DOHH2 (cell line): Measurements from ENCODE around the gene RGS1.

ENCODE experiments used
- H3F3A ChIP-seq: fragments of 200-600 bp; sonication (generic), shearing (Covaris generic); 2 replicates; pipeline ENCODE4 v1.6.0; 2016; ENCODE audit warnings: antibody characterized with exemption, mild to moderate bottlenecking; ENCODE audit not compliant: control insufficient read depth, insufficient read depth
- H3K27ac ChIP-seq: fragments of 200-600 bp; sonication (generic); 2 replicates; pipeline ENCODE4 v1.5.1; 2014; ENCODE audit warnings: low read depth, mild to moderate bottlenecking, low read length, moderate library complexity
- H3K27me3 ChIP-seq: fragments of 200-600 bp; sonication (generic); 2 replicates; pipeline ENCODE4 v1.6.1; 2014; ENCODE audit warnings: mild to moderate bottlenecking, low read length, mixed read lengths; ENCODE audit not compliant: control insufficient read depth
- H3K36me3 ChIP-seq: fragments of 200-600 bp; sonication (generic); 2 replicates; pipeline ENCODE4 v1.6.1; 2014; ENCODE audit warnings: mild to moderate bottlenecking, low read length, moderate library complexity, mixed read lengths; ENCODE audit not compliant: control insufficient read depth
- H3K4me1 ChIP-seq: fragments of 200-600 bp; sonication (generic); 2 replicates; pipeline ENCODE4 v1.6.1; 2014; ENCODE audit warnings: mild to moderate bottlenecking, low read length, mixed read lengths; ENCODE audit not compliant: control insufficient read depth
- H3K4me2 ChIP-seq: fragments of 200-600 bp; sonication (generic); 2 replicates; pipeline ENCODE4 v1.6.0; 2014; ENCODE audit warnings: mild to moderate bottlenecking, low read length, moderate library complexity
- H3K4me3 ChIP-seq: fragments of 200-600 bp; sonication (generic); 2 replicates; pipeline ENCODE4 v1.5.1; 2014; ENCODE audit warnings: mild to moderate bottlenecking, low read length, mixed read lengths
- H3K79me2 ChIP-seq: fragments of 200-600 bp; sonication (generic); 2 replicates; pipeline ENCODE4 v1.6.1; 2014; ENCODE audit warnings: mild to moderate bottlenecking, low read length, mixed read lengths; ENCODE audit not compliant: control insufficient read depth
- H3K9me2 ChIP-seq: fragments of 200-600 bp; sonication (generic); replicated peaks from 2 replicates; pipeline ENCODE4 v1.6.1; 2014; ENCODE audit warnings: mild to moderate bottlenecking, low read length, mixed read lengths; ENCODE audit not compliant: control insufficient read depth
- H3K9me3 ChIP-seq: fragments of 200-600 bp; sonication (generic); 2 replicates; pipeline ENCODE4 v1.6.1; 2014; ENCODE audit warnings: antibody characterized with exemption, low read length, mixed read lengths; ENCODE audit not compliant: control insufficient read depth, insufficient read depth
- H4K20me1 ChIP-seq: fragments of 200-600 bp; sonication (generic); 2 replicates; pipeline ENCODE4 v1.6.0; 2014; ENCODE audit warnings: low read depth, mild to moderate bottlenecking, antibody characterized with exemption, low read length, moderate library complexity; ENCODE audit not compliant: control insufficient read depth, insufficient read depth
- EZH2phosphoT487 ChIP-seq: fragments of 200-600 bp; sonication (generic); IDR thresholded peaks from 2 replicates; pipeline ENCODE4 v1.6.1; 2017; ENCODE audit warnings: borderline replicate concordance, mild to moderate bottlenecking, antibody characterized with exemption, low read length, moderate library complexity, mixed read lengths
- TF ChIP-seq, protein P1 (sequence below): fragments of 200-600 bp; sonication (generic); IDR thresholded peaks from one replicate; pipeline ENCODE4 v1.5.1; 2014; ENCODE audit warnings: antibody characterized with exemption, mild to moderate bottlenecking, low read depth, low read length; ENCODE audit not compliant: poor library complexity, severe bottlenecking

Gene RGS1

DNA sequence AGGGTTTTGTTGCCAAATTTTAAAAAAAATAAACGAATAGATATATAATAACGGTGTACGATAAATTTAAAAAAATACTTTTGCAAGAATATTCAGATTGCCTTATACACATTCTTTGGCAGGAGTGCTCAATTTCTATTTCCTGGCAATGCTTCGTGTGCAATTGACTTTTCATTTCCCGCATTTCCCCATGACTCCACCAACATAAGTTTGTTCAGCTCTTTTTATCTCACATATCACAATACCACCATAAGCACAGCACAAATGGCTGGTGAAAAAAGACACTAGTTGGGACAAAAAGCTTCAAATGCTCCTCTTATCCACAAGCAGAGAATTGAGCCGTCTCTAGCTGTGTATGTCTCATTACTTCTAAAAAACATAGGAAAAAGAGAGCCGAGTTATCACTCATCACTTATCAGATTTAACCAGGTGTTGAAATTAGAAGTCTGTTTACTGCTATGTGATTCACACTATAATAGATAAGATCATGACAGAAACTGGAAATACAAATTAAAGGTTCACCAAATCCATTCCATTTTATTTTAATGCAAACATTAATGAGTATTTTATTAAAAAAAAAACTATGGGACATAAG lies 28.9 kb upstream of the RGS1 start:
- H3K27ac ChIP-seq = no peak overlapping the region
- no peaks in the 10 kb centered on the region for H3K27me3 ChIP-seq
- H3K4me2 ChIP-seq = no peak overlapping the region
- H3K4me3 ChIP-seq = no peak overlapping the region
- H4K20me1 ChIP-seq = no peaks in the 10 kb centered on the region
- no peaks in the 10 kb centered on the region for H3K36me3 ChIP-seq
- peaks cover 31% of the 10 kb centered on the region for H3K4me1 ChIP-seq
- no peaks in the 10 kb centered on the region; the same call in 1 of the 2 replicates for H3F3A ChIP-seq
- TF ChIP-seq, protein P1, sequence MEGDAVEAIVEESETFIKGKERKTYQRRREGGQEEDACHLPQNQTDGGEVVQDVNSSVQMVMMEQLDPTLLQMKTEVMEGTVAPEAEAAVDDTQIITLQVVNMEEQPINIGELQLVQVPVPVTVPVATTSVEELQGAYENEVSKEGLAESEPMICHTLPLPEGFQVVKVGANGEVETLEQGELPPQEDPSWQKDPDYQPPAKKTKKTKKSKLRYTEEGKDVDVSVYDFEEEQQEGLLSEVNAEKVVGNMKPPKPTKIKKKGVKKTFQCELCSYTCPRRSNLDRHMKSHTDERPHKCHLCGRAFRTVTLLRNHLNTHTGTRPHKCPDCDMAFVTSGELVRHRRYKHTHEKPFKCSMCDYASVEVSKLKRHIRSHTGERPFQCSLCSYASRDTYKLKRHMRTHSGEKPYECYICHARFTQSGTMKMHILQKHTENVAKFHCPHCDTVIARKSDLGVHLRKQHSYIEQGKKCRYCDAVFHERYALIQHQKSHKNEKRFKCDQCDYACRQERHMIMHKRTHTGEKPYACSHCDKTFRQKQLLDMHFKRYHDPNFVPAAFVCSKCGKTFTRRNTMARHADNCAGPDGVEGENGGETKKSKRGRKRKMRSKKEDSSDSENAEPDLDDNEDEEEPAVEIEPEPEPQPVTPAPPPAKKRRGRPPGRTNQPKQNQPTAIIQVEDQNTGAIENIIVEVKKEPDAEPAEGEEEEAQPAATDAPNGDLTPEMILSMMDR = no peak
- TF ChIP-seq EZH2phosphoT487 = no peak
- H3K9me2 ChIP-seq = no peaks in the 10 kb centered on the region; the same call in 1 of the 2 replicates
- no peaks in the 10 kb centered on the region for H3K79me2 ChIP-seq
- H3K9me3 ChIP-seq = no peaks in the 10 kb centered on the region

- H3K9me3 ChIP-seq = no peaks in the 10 kb centered on the region
- no peaks in the 10 kb centered on the region for H4K20me1 ChIP-seq
- H3K4me1 ChIP-seq = peaks cover 31% of the 10 kb centered on the region
- no peaks in the 10 kb centered on the region; the same call in 1 of the 2 replicates for H3F3A ChIP-seq
- H3K36me3 ChIP-seq = no peaks in the 10 kb centered on the region
- H3K27me3 ChIP-seq = no peaks in the 10 kb centered on the region
- H3K9me2 ChIP-seq = no peaks in the 10 kb centered on the region; the same call in 1 of the 2 replicates
- H3K4me3 ChIP-seq = no peak overlapping the region
- no peak overlapping the region for H3K4me2 ChIP-seq
- no peak overlapping the region for H3K27ac ChIP-seq
- TF ChIP-seq EZH2phosphoT487 = no peak
- TF ChIP-seq, protein P1 = no peak
- no peaks in the 10 kb centered on the region for H3K79me2 ChIP-seq
Observed at GRCh38 chr1:192547501-192547900, 28.1 kb upstream of the RGS1 start.

DNA sequence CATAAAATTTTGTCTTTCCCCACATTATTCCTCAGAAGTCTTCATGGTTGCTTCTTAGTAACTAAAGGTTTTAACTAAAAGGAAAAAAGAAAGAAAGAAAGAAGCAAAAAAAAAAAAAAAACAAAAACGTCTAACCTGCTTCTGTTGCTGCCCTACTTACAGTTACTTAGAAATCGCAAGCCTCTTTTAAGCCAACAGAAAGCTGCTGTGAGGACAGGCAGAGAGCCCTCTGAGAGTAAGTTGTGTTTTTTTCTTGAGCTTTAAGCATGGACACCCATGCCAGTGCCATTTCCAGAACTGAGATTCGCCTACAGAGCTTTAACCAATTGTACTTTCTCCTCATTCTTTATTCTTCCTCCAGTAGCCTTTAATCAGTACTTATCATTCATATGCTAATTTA lies 25.6 kb upstream of the RGS1 start:
- H3K4me2 ChIP-seq = no peak overlapping the region
- H4K20me1 ChIP-seq = no peaks in the 10 kb centered on the region
- H3K27ac ChIP-seq = no peak overlapping the region
- no peaks in the 10 kb centered on the region for H3K36me3 ChIP-seq
- H3K9me2 ChIP-seq = no peaks in the 10 kb centered on the region; the same call in 1 of the 2 replicates
- TF ChIP-seq, protein P1 = no peak
- no peak for TF ChIP-seq EZH2phosphoT487
- no peak overlapping the region for H3K4me3 ChIP-seq
- H3F3A ChIP-seq = no peaks in the 10 kb centered on the region; the same call in 1 of the 2 replicates
- H3K27me3 ChIP-seq = no peaks in the 10 kb centered on the region
- no peaks in the 10 kb centered on the region for H3K79me2 ChIP-seq
- peaks cover 27% of the 10 kb centered on the region for H3K4me1 ChIP-seq
- H3K9me3 ChIP-seq = no peaks in the 10 kb centered on the region
